Type B pancreatic cell (in vitro differentiated cells): Measurements from ENCODE around the gene ZBTB46. TPM values are rescaled to one million over a fixed set of nuclear protein-coding genes. Genes with fewer than 3 reads are reported as not detected.

Experiments used
- DNase-seq: peaks from one replicate; pipeline ENCODE4 v3.0.0; 2021; ENCODE audit warnings: mixed read lengths; ENCODE audit not compliant: unreplicated experiment; ENCODE audit errors: extremely low spot score
- H3K27ac Mint-ChIP-seq: 2 replicates; pipeline ENCODE4 v1.8.0; 2021; ENCODE audit warnings: mild to moderate bottlenecking, mixed read lengths
- H3K27me3 Mint-ChIP-seq: 2 replicates; pipeline ENCODE4 v1.8.0; 2021; ENCODE audit warnings: mixed read lengths
- H3K36me3 Mint-ChIP-seq: 2 replicates; pipeline ENCODE4 v1.8.0; 2021; ENCODE audit warnings: mixed read lengths
- H3K4me1 Mint-ChIP-seq: one replicate; pipeline ENCODE4 v1.8.0; 2021; ENCODE audit warnings: mixed read lengths; ENCODE audit not compliant: unreplicated experiment
- H3K4me3 Mint-ChIP-seq: 2 replicates; pipeline ENCODE4 v1.8.0; 2021; ENCODE audit warnings: mild to moderate bottlenecking, mixed read lengths
- H3K9me3 Mint-ChIP-seq: 2 replicates; pipeline ENCODE4 v1.8.0; 2021; ENCODE audit warnings: mixed read lengths
- total RNA-seq: library from RNA; stranded (reverse); gene quantifications from 2 replicates; pipeline ENCODE4 v1.2.1, GENCODE V29; 2021; ENCODE audit warnings: low replicate concordance
- TF ChIP-seq, protein P1 (sequence below): fragments of 200-600 bp; sonication (generic); conservative IDR thresholded peaks from 2 replicates; pipeline ENCODE4 v1.5.0; 2021; ENCODE audit warnings: antibody characterized with exemption, mild to moderate bottlenecking

ZBTB46 gene
- total RNA-seq, 1 donor from 2014 or later = 13.6 TPM

DNA sequence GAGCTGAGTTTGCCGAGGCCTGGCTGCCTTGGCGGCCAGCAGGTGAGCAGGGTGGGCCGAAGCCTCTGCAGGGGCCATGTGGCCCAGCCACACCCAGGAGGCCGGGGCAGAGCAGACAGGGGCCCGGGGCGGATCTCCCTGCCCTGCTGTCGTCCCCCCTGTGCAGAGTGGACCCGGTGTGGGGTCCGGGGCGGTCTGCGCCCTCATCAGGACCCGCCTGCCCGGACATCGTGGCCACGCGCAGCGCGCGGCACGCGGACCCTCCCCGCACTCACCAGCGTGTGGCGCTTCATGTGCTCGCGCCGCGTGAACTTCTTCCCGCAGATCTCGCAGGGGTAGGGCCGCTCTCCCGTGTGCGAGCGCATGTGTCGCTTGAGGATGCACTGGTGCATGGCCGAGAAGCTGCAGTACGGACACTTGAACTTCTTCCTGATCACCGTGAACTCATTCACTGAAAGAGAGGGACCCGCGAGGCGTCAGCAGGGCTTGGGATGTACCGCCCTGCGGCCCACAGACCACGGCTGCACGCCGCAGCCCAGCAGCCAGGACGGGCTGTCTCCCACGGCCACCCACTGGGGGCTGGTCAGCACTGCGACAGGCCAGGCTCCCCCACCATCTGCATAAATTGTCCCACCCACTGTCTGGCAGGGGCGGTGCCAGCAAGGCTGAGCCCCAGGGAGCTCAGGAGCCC lies 78.5 kb downstream of the ZBTB46 start:
- Mint-ChIP-seq H3K9me3 (no peaks in the 10 kb centered on the region), H3K36me3 (no peaks in the 10 kb centered on the region), H3K27ac (no peak overlapping the region), H3K4me1 (no peaks in the 10 kb centered on the region), H3K27me3 (no peaks in the 10 kb centered on the region), H3K4me3 (no peak overlapping the region)
- TF ChIP-seq, protein P1, sequence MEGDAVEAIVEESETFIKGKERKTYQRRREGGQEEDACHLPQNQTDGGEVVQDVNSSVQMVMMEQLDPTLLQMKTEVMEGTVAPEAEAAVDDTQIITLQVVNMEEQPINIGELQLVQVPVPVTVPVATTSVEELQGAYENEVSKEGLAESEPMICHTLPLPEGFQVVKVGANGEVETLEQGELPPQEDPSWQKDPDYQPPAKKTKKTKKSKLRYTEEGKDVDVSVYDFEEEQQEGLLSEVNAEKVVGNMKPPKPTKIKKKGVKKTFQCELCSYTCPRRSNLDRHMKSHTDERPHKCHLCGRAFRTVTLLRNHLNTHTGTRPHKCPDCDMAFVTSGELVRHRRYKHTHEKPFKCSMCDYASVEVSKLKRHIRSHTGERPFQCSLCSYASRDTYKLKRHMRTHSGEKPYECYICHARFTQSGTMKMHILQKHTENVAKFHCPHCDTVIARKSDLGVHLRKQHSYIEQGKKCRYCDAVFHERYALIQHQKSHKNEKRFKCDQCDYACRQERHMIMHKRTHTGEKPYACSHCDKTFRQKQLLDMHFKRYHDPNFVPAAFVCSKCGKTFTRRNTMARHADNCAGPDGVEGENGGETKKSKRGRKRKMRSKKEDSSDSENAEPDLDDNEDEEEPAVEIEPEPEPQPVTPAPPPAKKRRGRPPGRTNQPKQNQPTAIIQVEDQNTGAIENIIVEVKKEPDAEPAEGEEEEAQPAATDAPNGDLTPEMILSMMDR = no peak
- DNase-seq = no peak

DNA sequence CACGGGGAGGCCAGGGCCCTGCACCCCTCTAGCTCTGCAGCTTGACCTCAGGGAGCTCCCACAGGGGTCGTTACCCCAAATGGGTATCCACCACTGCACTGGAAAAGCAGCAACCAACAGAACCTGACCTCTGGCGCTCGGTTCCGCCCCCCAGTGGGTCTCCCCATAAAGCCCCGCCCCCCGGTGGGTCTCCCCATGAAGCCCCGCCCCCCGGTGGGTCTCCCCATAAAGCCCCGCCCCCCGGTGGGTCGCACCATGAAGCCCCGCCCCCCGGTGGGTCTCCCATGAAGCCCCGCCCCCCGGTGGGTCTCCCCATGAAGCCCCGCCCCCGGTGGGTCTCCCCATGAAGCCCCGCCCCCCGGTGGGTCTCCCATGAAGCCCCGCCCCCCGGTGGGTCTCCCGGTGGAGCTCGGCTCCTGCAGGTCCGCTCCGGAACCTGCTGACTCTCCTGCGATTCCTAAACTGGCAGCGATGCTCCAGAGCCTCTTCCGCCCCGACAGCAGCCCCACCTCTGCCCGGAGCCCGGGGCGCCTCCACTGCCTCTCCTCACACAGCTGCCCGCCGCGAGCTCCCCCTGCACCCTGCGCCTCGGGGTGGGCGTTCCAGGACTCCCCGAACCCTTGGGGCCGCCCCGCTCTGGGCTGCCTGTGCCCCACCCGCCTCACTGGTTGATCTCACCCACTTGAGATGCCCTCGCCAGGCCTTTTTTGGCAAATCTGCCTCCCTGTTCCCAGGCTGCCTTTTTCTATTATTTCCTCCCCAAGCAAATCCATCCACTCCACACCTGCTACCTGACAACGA lies 79.4 kb downstream of the ZBTB46 start:
- TF ChIP-seq, protein P1 = no peak
- no peaks in the 10 kb centered on the region for H3K36me3 Mint-ChIP-seq

DNA sequence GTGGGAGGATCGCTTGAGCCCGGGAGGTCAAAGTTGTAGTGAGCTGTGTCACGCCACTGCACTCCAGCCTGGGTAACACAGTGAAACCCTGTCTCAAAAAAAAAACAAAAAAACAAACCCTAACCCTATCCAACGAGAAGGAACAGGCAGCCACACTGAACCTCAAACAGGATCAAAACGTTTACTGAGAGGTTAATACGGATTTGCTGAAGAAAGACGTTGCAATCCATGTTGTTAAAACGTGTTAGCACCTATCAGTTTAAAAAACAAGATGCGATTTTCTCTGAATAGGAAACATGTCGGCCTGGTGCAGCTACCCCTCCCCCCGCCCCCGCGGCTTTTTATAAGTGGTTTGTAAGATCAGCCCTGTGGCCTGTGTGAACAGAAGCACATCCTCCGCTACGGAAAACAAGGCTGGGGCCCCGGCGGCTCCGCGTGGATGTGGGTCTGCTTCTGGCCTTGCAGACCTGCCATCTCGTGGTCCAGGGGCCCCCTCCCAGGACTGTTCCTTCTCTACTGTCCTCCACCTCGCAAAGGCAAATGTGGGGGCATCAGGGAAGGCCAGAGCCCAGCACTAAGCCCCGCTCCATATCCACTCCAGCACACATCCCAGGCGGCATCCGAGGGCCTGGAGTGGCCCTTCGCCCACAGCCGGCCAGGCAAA lies 80.1 kb downstream of the ZBTB46 start:
- TF ChIP-seq, protein P1 = no peak
- Mint-ChIP-seq H3K4me3 (no peak overlapping the region), H3K27me3 (no peaks in the 10 kb centered on the region), H3K4me1 (no peaks in the 10 kb centered on the region), H3K36me3 (no peaks in the 10 kb centered on the region), H3K9me3 (no peaks in the 10 kb centered on the region), H3K27ac (no peak overlapping the region)
- no peak for DNase-seq

More for the DNA sequence above, 79.4 kb downstream of the ZBTB46 start:
- H3K4me3 Mint-ChIP-seq = no peak overlapping the region
- no peak for DNase-seq
- no peak overlapping the region for H3K27ac Mint-ChIP-seq
- H3K9me3 Mint-ChIP-seq = no peaks in the 10 kb centered on the region
- H3K27me3 Mint-ChIP-seq = no peaks in the 10 kb centered on the region
- H3K4me1 Mint-ChIP-seq = no peaks in the 10 kb centered on the region

DNA sequence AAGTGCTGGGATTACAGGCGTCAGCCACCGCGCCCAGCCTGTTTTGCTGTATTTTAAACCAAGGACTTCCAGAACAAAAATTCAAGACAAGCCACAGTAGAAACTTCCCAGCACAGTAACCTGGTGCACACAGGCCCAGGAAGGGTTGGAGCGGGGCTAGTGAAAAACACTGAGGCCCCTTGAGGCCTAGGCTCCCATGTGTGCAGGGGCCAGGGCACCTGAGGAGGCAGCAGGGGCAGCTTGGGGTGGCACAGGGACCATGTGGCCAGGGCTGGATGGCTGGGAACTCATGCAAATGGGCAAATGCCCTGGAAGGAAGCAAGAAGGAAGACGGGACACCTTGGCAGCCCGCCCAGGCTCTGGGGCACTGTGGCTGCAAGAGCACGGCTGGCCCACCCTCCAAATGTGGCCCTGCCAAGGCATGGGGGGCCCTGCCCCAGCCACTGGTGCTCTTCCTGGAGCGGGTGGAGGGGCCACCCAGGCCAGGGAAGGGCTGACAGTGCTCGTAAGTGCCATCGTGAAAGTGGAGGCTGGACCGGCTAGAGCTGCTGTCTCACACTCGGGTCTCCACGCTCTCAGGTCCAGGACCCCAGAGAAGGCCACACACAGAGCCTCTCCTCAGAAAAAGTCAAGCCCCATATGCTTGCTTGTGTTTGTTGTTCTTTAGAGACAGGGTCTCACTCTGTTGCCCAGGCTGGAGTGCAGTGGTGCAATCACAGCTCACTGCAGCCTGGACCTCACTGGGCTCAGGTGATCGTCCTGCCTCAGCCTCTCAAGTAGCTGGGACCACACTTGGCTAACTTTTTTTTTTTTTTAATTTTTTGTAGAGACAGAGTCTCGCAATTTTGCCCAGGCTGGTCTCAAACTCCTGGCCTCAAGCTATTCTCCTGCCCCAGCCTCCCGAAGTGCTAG lies 81.2 kb downstream of the ZBTB46 start:
- no peak overlapping the region for H3K4me3 Mint-ChIP-seq
- peaks cover 3% of the 10 kb centered on the region for H3K4me1 Mint-ChIP-seq
- no peak for DNase-seq
- H3K27me3 Mint-ChIP-seq = no peaks in the 10 kb centered on the region
- no peaks in the 10 kb centered on the region for H3K9me3 Mint-ChIP-seq
- no peak overlapping the region for H3K27ac Mint-ChIP-seq
- no peaks in the 10 kb centered on the region for H3K36me3 Mint-ChIP-seq
- TF ChIP-seq, protein P1 = no peak

DNA sequence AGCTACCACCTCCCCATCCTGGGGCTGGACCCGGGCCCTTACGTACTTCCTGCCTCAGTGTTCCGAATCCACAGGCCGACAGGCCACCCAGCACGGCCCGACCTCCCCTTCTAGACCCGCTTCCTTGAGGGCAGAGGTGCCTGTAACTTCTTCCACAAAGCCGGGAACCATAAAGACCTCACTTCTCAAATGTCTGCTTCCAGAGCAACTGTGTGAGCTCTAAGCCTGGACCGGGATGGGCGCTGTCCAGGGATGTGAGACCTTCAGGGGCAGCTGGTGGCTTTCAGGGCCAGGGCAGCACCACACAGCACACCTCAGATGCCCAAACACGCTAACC lies 82.2 kb downstream of the ZBTB46 start:
- TF ChIP-seq, protein P1 = no peak
- Mint-ChIP-seq H3K27ac (no peak overlapping the region), H3K36me3 (no peaks in the 10 kb centered on the region), H3K9me3 (no peaks in the 10 kb centered on the region), H3K4me3 (no peak overlapping the region), H3K27me3 (no peaks in the 10 kb centered on the region), H3K4me1 (peaks cover 3% of the 10 kb centered on the region)
- DNase-seq = no peak
